Activated CD8-positive, alpha-beta memory T cell treated with anti-CD3 and anti-CD28 coated beads, Interleukin-2, amount 50 U/mL, for 1 hour (primary cell): ENCODE measurements around the gene C9orf78.
A peak's percentile ranks its signal among the peaks of the same experiment; 100 is the strongest.
"Not testable (repeated sequence)": the region's sequence is repeated elsewhere in the genome, so short reads cannot be mapped to it uniquely, and the experiment has no call there.

Source experiments
- DNase-seq: peaks from one replicate; pipeline ENCODE4 v3.0.0-alpha.2; 2020; ENCODE audit errors: extremely low read depth

Gene C9orf78

DNA sequence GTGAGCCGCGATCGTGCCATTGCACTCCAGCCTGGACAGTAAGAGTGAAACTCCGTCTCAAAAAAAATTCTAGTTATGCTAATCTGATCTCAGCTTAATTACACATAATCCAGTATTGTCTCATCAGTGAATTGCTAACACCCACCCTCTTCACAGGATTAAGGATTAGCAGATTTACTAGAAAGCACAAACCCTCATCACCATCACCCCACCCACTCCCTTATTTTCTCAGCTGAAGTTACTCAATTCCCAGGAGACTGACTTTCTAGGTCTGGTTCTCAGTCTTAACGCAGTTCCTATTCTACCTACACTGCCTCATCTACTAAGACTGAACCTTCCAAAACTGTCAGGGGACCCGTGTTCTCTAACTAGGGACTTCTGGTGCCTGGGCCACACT, 23.1 kb downstream of the C9orf78 start:
- no peak for DNase-seq

DNA sequence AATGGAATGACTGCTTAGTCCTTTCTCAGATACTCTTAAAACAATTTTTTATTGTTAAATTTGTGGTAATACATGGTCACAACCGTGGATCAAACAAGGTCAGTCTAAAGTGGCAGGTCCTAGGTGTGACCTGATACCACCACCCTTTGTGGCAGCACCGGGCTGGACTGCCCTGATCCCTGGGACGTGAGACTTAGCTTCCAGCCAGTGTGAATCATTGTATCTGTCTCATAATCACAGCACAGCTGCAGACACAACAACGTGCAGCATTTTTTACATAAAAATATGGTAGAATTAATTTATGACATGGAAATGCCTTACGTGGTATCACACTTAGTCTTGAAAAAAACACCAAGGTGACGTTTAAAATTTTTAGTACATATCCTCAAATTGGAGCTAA, 24.3 kb downstream of the C9orf78 start:
- no peak for DNase-seq

DNA sequence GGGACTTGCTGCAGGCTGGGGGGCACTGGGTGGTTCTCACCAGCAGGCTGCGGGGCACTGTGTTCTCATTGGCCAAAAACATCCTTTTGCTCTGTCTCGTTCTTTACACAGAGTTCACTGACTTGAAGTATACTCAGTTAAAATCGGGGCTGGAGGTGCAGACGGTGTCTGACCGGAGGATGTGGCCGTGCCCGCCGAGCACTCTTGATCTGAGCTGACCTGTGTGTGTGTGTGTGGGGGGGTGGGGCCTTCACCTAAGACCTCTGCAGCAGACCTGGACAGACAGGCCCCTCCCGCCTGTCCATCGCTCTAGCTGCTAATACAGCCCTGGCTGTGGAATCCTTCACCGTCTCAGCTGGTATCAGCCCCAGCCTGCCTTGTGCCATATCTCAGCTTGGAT, 25.0 kb downstream of the C9orf78 start:
- no peak for DNase-seq

DNA sequence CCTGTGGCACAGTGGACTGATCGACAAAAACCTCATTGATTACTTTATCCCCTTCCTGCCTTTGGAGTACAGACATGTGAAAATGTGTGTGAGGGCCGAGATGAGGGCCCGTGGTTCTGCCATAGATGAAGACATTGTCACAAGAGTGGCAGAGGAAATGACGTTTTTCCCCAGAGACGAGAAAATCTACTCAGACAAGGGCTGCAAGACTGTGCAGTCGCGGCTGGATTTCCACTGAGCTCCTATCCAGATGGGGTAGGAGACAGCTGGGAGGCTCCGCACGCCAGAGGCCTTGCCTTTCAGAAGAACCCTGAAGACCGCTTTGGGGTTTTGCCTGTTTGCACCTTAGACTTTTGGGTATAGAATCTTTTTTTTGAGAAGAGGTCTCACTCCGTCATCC, 25.7 kb downstream of the C9orf78 start:
- no peak for DNase-seq

DNA sequence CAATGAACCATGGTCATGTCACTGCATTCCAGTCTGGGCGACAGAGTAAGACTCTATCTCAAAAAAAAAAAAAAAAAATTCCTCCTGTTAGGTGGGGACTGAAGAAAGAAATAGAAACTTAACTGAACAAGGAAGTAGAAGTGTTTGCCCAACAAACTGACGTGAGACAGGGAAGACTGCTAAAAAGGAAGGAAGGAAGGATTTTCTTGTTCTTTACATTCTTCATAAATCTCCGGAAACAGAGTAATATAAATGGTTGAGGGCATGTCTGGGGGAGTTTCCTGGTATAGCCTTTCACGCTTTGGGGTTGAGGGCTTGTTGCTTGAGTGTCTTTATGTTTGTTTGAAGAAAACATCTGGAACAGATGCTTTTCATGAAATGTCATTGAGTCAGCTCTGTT, 29.0 kb downstream of the C9orf78 start:
- no peak for DNase-seq

DNA sequence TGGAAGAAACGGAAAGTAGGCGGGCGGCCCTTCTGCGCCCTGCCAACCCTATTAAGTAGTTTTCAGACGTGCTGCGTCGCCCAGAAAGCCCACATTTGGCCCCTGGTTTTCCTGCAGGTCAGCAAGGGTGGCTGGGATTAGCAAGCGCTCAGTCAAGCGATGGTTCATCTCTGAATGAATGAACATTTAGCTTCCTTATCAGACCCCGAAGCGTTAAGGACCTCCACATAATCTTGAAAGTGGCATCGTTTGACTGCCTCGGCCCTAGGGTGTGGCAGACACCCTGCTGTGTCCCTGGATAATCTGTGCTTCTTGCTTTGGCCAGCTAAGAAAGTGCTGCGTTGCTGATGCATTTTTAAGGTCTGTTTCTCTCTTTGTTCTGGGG, 31.4 kb downstream of the C9orf78 start:
- no peak for DNase-seq

DNA sequence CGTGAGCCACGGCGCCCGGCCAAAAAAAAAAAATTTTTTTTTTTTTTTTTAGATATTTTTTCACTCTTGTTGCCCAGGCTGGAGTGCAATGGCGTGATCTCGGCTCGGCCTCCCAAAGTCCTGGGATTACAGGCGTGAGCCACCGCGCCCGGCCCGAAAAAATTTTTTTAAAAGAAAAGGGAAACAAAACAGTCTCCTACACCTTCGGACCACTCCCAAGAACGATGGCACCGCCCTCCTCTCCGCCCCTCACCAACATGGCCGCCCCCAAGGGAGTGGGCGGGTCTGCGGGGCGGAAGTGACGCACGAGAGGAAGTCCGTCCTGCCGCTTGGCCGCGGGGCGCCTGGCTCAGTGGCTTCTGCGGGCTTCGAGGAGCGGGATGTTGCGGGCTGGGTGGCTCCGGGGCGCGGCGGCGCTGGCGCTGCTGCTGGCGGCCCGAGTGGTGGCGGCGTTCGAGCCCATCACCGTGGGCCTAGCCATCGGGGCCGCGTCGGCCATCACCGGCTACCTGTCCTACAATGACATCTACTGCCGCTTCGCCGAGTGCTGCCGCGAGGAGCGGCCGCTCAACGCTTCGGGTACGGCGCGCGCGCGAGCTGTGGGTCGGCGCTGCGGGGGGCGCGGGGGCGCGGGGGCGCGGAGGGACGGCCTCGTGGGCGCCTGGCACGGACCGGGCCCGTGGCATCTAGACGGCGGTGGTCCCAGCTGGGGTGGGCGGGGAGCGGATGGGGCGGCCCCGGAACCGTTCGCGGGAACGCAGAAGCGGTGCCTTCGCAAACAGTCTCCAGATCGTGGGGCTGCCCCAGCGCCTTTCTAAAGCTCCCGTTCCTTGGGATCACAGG, 32.0 kb downstream of the C9orf78 start, which contains the start of gene TOR1B:
TSS of gene TOR1B (plus strand) at position 352 of the 843 bp plus-strand sequence. CDS start at position 381, 29 bp downstream.
- DNase-seq: peak; percentile 72

DNA sequence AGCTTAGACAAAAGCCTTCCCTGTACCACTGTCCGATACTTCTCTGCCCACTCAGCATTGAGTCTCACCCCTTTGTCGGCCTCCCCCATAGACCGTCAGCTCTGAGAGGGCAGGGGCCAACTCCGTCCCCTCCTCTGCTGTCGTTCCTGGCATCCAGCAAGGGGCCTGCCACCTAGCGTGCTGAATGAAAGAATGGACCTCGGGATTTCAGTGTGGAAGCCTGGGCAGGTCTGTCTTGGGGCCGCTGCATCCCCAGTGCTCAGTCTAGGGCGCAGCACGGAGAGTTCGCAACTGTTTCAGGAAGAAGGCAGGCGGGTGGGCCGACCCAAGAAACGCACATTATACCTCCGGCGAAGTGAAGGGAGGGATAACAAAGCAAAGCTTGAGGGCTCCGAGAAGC, 33.6 kb downstream of the C9orf78 start:
- DNase-seq: no peak

DNA sequence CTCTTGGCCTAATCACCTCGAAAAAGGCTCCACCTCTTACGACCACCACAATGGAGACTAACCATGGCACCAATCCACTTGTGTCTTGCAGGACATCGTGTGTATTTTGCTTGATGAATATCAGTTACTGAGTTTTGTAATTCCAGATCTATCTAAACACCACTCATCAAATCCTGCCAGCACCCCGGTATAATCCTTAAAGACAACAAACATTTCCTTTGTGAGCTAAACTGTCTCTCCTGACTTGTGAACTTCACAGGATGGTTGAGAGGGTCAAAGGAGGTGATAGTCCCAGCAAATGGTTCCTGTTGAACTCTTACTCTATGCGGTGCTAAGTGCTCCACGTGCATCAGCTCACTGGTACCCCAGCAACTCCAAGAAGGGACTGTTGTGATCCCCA, 36.1 kb downstream of the C9orf78 start:
- DNase-seq: no peak

DNA sequence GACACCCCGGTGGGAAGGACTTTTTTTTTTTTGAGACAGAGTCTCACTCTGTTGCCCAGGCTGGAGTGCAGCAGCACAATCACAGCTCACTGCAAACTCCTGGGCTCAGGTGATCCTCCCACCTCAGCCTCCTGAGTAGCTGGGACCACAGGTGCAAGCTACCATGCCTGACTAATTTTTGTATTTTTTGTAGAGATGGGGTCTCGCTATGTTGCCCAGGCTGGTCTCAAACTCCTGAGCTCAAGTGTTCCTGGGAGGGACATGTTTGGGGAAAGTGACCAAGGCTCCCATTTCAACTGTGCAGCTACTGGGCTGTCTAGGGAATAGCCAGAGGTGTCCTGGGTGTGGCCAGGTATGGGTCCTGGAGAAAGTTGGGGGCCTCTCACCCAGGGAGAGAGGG, 39.0 kb downstream of the C9orf78 start:
- DNase-seq: not testable (repeated sequence)

DNA sequence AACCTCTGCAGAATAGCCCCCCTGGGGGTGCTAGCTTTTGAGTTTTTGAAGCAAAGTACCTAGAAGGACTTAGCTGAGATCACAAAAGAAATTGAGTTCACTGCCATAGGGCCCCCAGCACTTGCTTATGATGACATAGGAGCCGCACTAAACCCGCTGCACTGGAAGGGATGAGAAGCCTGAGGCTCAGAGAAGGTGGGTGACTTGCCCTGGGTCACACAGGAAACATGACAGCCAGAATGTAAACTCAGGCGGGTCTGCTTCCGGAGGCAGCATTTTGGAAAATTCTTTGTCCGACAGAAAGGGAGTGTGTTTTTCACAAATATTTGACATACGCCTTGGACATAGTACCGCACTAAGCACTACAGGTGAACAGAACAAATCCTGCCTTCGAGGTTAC, 40.5 kb downstream of the C9orf78 start:
- DNase-seq: no peak

DNA sequence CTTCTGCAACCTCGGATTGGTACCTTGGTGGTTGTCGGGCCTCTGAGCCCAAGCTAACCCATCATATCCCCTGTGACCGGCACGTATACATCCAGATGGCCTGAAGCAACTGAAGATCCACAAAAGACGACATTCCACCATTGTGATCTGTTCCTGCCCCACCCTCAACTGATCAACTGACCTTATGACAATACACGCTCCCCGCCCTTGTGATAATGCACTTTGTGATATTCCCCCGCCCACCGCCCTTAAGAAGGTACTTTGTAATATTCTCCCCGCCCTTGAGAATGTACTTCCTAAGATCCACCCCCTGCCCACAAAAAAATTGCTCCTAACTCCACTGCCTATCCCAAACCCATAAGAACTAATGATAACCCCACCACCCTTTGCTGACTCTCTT, 48.6 kb downstream of the C9orf78 start:
- no peak for DNase-seq

DNA sequence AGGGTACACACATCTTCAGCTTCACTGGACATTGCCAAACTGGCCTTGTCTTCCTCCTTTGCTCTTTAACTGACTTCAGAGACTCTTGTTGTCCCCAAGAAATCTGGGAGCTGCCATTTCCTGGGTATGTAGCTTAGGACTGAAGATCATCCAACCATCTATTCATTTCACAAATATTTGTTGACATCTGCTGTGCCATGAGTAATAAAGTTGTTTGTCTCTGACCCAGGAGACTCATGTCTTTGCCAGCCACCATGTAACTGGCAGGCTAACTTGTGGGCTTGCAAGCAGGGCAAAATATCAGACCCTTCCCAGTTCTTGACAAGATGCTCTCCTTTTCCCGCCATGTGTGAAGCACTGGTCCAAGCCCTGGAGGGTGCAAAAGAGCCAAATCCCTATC, 49.2 kb downstream of the C9orf78 start:
- no peak for DNase-seq

DNA sequence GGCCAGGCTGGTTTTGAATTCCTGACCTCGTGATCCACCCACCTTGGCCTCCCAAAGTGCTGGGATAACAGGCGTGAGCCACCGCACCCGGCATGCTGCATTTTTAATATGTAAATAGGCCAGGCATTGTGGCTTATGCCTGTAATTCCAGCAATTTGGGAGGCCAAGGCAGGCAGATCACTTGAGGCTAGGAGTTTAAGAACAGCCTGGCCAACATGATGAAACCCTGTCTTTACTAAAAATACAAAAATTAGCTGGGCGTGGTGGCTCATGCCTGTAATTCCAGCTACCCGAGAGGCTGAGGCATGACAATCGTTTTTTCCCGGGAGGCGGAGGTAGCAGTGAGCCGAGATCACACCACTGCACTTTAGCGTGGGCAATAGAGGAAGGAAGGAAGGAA, 50.1 kb downstream of the C9orf78 start:
- not testable (repeated sequence) for DNase-seq

DNA sequence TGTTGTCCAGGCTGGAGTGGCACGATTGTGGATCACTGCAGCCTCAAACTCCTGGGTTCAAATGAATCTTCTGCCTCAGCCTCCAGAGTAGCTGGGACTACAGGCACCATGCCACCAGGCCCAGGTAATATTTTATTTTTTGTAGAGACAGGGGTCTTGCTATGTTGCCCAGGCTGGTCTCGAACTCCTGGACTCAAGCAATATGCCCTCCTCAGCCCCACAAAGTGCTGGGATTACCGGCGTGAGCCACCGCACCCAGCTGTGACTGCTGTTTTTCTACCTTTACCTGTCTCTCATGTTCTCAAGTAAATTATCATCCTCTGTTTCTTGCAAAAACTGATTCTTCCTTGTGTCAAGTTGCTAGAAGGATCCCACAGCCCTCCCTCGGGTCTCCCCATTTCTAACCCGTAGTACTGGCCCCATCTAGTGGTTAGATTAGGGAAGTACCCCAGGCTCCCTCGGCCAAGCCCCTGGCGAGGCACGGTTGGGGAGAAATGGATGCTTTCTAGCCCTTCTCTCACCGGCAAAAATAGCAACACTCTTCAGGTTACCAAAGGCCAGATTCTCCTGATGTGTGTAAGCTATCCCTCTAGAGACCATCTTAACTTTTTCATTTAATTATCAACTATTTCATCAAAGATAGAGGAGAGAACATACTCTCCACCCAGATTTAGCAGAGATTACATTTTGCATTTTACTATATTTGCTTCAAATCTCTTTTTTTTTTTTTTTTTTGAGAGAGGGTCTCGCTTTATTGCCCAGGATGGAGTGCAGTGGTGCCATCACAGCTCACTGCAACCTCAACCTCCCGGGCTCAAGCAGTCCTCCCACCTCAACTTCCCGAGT, 51.3 kb downstream of the C9orf78 start:
- DNase-seq: peak; percentile 41

DNA sequence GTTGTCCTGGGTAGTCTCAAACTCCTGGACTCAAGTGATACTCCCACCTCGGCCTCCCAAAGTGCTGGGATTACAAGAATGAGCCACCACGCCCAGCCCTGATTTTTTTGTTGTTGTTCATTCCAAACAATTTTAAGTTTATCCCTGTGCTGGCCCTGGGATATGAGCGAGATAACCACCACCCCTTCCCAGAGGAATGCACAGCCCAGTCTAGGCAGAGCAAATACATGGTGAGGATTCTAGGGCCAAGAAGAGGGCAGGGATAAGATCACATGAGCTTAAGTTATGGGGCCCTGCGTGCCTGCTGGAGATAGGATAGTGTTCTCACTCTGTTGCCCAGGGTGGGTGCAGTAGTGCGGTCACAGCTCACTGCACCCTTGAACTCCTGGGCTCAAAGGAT, 53.1 kb downstream of the C9orf78 start:
- no peak for DNase-seq

DNA sequence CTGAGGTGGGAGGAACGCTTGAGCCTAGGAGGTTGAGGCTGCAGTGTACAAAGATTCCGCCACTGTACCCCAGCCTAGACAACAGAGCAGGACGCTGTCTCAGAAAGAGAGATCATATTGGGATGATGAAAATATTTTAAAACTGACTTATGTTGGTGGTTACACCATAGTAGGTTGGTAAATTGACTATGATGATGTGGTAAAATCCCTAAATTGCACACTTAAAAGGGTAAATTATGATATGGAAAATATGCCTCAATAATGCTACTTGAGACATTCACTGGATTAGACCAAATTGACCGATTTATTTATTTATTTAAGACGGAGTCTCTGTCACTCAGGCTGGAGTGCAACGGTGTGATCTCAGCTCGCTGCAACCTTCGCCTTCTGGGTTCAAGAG, 53.9 kb downstream of the C9orf78 start:
- DNase-seq: no peak

DNA sequence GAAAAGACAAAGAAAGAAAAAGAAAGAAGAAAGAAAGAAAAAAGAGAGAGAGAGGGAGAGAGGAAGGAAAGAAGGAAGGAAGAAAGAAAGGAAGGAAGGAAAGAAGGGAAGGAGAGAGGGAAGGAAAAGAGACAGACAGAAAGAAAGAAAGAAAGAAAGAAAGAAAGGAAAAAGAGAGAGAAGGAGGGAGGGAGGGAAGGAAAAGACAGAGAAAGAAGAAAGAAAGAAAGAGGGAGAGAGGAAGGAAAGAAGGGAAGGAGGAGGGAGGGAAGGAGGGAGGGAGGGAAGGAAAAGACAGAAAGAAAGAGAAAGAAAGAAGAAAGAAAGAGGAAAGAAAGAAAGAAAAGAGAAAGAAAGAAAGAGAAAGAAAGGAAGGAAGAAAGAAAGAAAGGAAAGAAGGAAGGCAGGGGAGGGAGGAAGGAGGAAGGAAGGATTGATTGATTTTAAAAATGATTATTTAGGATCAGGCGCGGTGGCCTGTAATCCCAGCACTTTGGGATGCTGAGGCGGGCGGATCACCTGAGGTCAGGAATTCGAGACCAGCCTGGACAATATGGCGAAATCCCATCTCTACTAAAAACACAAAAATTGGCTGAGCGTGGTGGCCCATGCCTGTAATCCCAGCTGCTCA, 55.4 kb downstream of the C9orf78 start:
- no peak for DNase-seq

DNA sequence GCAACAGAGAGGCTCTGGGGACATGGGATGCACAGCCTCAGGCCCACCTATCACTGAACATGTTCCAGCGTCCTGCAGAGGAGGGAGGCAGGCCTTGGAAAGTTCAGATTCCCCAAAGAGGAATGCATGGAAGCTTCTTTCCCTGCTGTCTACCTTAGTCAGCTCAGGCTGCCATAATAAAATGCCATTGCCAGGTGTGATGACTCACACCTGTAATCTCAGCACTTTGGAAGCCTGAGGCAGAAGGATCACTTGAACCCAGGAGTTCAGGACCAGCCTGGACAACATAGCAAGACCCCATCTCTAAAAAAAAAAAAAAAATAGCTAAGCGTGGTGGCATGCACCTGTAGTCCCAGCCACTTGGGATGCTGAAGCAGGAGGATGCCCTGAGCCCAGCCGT, 56.6 kb downstream of the C9orf78 start:
- DNase-seq: no peak

DNA sequence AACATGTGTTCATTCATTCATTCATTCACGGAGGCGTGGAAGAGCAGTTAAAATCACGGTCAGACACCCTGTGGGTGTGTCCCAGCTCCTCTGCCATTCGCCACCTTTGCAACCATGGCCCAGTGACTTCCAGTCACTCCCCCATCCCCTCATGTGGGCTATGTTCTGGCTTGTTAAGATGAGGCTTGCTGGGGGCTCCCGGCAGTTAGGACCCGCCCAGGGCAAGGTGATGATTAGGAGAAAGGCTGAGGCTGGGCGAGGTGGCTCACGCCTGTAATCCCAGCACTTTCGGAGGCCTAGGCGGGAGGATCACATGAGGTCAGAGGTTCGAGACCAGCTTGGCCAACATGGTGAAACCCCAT, 57.3 kb downstream of the C9orf78 start:
- no peak for DNase-seq
